Activated naive CD8-positive, alpha-beta T cell treated with anti-CD3 and anti-CD28 coated beads for 36 hours (primary cell): Measurements from ENCODE around the gene H2BK1. TPM values are rescaled to one million over a fixed set of nuclear protein-coding genes. Genes with fewer than 3 reads are reported as not detected.

Source experiments
- DNase-seq: peaks from one replicate; pipeline ENCODE4 v3.0.0; 2021
- H3K27ac Mint-ChIP-seq: one replicate; pipeline ENCODE4 v1.8.0; 2022; ENCODE audit warnings: mild to moderate bottlenecking, moderate library complexity, mixed read lengths
- H3K27me3 Mint-ChIP-seq: one replicate; pipeline ENCODE4 v1.8.0; 2022; ENCODE audit warnings: mild to moderate bottlenecking, mixed read lengths
- H3K36me3 Mint-ChIP-seq: one replicate; pipeline ENCODE4 v1.8.0; 2021; ENCODE audit warnings: mild to moderate bottlenecking, mixed read lengths
- H3K4me1 Mint-ChIP-seq: one replicate; pipeline ENCODE4 v1.8.0; 2021; ENCODE audit warnings: mixed read lengths
- H3K4me3 Mint-ChIP-seq: one replicate; pipeline ENCODE4 v1.8.0; 2022; ENCODE audit warnings: mild to moderate bottlenecking, moderate library complexity, mixed read lengths
- H3K9me3 Mint-ChIP-seq: one replicate; pipeline ENCODE4 v1.8.0; 2022; ENCODE audit warnings: mixed read lengths
- total RNA-seq, 2 experiments: library from RNA; stranded (reverse); gene quantifications; one replicate each; pipeline ENCODE4 v1.2.3, GENCODE V29; 2021

Gene H2BK1
- total RNA-seq, 2 experiments from 2014 or later = not detected

- no peak overlapping the region for H3K4me3 Mint-ChIP-seq
- no peak for DNase-seq
- H3K4me1 Mint-ChIP-seq = peaks cover 15% of the 10 kb centered on the region
- no peaks in the 10 kb centered on the region for H3K36me3 Mint-ChIP-seq
- H3K27ac Mint-ChIP-seq = no peak overlapping the region
- no peaks in the 10 kb centered on the region for H3K9me3 Mint-ChIP-seq
- peaks cover 11% of the 10 kb centered on the region for H3K27me3 Mint-ChIP-seq
Measured at GRCh38 chr7:151206914-151207313, 3.4 kb downstream of the H2BK1 start.

DNA sequence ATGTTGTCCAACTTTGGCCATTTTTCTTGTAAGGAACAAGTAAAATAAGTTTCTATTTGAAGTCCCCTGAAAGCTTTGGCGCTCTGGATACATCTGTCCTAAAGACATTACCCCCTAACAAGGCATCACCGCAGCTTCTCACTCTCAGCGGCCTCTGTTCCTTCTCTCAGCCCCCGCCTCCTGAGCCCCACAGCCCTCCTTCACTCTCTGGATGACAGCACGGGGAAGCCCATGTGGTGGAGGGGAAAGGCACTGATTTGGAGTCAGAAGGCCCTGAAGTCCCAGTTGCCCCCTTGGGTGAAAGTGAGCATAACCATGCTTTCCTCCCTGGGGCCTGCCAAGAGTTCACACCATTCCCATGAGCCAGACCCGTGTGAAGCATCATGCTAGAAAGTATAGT is 4.6 kb downstream of the H2BK1 start:
- H3K27ac Mint-ChIP-seq = no peak overlapping the region
- H3K27me3 Mint-ChIP-seq = peaks cover 11% of the 10 kb centered on the region
- DNase-seq = no peak
- H3K36me3 Mint-ChIP-seq = no peaks in the 10 kb centered on the region
- no peak overlapping the region for H3K4me3 Mint-ChIP-seq
- no peaks in the 10 kb centered on the region for H3K9me3 Mint-ChIP-seq
- peaks cover 15% of the 10 kb centered on the region for H3K4me1 Mint-ChIP-seq

DNA sequence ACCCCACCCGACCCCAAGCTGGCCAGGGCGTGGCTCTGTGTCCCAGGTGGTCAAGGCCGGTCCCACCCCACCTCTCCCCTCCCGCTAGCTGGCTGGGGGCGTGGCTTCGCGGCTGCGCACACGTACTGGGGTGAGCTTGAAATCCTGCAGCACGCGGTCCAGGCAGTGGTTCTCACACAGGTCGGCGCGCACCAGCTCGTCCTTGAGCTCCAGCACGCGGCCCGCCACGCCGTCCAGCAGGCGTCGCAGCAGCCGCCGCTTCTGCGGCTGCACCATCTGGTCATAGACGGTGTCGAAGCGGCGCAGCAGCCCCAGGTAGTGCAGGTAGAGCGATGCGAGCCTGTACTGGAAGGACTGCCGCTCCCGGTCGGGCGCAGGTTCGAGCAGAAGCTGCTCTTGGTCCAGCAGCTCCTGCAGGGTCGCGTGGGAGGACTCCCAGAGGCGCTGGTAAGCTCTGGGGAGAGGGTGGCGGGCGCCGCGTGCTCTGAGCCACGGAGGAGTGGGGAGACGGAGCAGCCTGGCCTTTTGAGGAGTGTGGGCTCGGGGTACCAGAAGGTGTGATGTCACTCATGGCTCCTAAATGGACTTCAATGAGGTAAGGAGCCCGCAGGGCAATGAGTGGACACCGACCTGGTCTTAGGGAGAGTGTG is 5.8 kb downstream of the H2BK1 start:
- H3K9me3 Mint-ChIP-seq = no peaks in the 10 kb centered on the region
- no peaks in the 10 kb centered on the region for H3K36me3 Mint-ChIP-seq
- H3K4me3 Mint-ChIP-seq = no peak overlapping the region
- no peak for DNase-seq
- no peak overlapping the region for H3K27ac Mint-ChIP-seq
- peaks cover 11% of the 10 kb centered on the region for H3K27me3 Mint-ChIP-seq
- H3K4me1 Mint-ChIP-seq = peaks cover 15% of the 10 kb centered on the region

GRCh38 chr7:151202836-151203235 is 7.5 kb downstream of the H2BK1 start:
- no peak for DNase-seq
- Mint-ChIP-seq H3K9me3 (no peaks in the 10 kb centered on the region), H3K36me3 (no peaks in the 10 kb centered on the region), H3K4me1 (peaks cover 14% of the 10 kb centered on the region), H3K27ac (no peak overlapping the region), H3K4me3 (no peak overlapping the region), H3K27me3 (peaks cover 11% of the 10 kb centered on the region)

- H3K4me3 Mint-ChIP-seq = no peak overlapping the region
- H3K27ac Mint-ChIP-seq = no peak overlapping the region
- no peaks in the 10 kb centered on the region for H3K36me3 Mint-ChIP-seq
- peaks cover 3% of the 10 kb centered on the region for H3K4me1 Mint-ChIP-seq
- H3K9me3 Mint-ChIP-seq = no peaks in the 10 kb centered on the region
- H3K27me3 Mint-ChIP-seq = peaks cover 11% of the 10 kb centered on the region
- no peak for DNase-seq
Measured at GRCh38 chr7:151201751-151202150, 8.5 kb downstream of the H2BK1 start.

DNA sequence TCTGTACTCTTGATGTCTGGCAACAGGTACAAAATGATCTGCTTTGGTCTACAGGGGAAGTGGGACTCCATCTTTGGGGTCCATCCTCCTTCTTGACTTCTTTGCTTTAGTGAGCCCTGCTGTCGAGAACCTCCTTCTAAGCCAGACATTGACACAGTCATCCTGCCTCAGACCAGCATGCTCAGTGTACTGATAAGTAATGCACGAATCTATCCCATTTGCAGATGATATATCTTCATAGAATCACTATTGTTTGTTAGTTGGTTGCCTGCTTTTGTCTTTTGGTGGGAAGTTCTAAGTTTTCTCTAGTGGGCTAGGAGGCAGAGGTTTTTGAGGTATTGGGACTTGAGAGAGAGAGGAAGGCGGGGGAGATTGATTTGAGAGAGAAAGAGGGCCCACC is 8.9 kb downstream of the H2BK1 start:
- no peaks in the 10 kb centered on the region for H3K4me1 Mint-ChIP-seq
- peaks cover 11% of the 10 kb centered on the region for H3K27me3 Mint-ChIP-seq
- no peaks in the 10 kb centered on the region for H3K9me3 Mint-ChIP-seq
- H3K27ac Mint-ChIP-seq = no peak overlapping the region
- DNase-seq = no peak
- H3K4me3 Mint-ChIP-seq = no peak overlapping the region
- H3K36me3 Mint-ChIP-seq = no peaks in the 10 kb centered on the region

DNA sequence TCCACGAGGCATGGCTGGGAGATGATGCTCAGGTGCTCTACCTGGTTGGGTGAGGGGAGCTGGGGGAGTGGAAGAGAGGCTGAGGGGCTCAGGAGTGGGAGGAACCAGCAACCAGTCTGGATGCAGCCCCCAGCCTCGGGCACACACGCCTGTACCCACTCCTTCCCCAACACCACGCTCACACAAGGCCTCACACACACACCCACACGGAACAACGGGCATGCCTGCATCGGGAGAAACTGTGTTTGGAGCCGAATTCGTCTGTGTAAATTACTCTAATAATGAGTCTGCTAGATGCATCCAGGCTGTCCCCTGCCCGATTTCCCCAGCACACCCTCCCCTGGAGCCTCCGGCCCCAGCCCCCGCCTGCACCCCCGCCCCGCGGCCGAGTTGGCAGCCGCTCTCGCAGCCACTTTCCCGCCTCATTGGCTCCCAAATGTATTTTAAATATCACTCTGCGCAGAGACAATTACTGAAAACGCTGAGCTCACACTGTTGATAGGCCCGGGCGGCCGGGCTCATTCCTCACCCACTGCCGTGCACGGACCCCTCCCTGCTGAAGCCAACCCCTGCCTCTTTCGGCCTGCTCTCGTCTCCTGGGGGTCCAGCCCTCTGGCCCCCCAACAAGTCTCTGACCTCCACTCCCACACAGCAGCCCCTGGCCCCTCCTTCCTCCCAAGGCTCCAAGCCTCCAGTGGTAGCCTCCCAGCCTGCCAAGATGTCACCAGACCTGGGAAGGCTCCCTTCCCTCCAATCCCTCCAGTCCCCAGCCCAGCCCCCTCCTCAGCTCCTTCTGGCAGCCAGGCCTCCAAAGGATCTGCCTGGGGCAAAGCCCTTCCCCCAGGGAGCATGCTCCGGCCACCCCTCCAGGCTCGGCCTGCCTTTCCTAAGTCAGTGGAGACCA is 11.1 kb downstream of the H2BK1 start:
- no peak overlapping the region for H3K27ac Mint-ChIP-seq
- H3K9me3 Mint-ChIP-seq = no peaks in the 10 kb centered on the region
- no peak for DNase-seq
- no peaks in the 10 kb centered on the region for H3K4me1 Mint-ChIP-seq
- no peak overlapping the region for H3K4me3 Mint-ChIP-seq
- peaks cover 8% of the 10 kb centered on the region for H3K27me3 Mint-ChIP-seq
- no peaks in the 10 kb centered on the region for H3K36me3 Mint-ChIP-seq

DNA sequence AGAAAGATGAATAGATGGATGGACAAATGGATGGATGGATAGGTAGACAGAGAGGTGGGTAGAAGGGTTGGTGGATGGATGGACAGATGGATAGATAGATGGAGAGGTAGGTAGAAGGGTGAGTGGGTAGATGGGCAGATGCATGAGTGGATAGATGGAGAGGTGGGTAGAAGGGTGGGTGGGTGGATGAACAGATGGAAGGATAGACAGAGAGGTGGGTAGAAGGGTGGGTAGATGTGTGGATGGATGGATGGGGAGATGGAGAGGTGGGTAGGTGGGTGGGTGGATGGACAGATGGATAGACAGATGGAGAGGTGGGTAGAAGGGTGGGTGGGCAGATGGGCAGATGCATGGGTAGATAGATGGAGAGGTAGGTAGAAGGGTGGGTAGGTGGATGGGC is 12.4 kb downstream of the H2BK1 start:
- Mint-ChIP-seq H3K4me1 (no peaks in the 10 kb centered on the region), H3K4me3 (no peak overlapping the region), H3K27ac (no peak overlapping the region), H3K9me3 (no peaks in the 10 kb centered on the region), H3K36me3 (no peaks in the 10 kb centered on the region), H3K27me3 (peaks cover 8% of the 10 kb centered on the region)
- DNase-seq = no peak

GRCh38 chr7:151195616-151196450 is 14.5 kb downstream of the H2BK1 start:
- no peak overlapping the region for H3K27ac Mint-ChIP-seq
- H3K9me3 Mint-ChIP-seq = no peaks in the 10 kb centered on the region
- H3K4me1 Mint-ChIP-seq = no peaks in the 10 kb centered on the region
- H3K4me3 Mint-ChIP-seq = no peak overlapping the region
- peaks cover 8% of the 10 kb centered on the region for H3K27me3 Mint-ChIP-seq
- H3K36me3 Mint-ChIP-seq = no peaks in the 10 kb centered on the region
- no peak for DNase-seq

- Mint-ChIP-seq H3K27ac (no peak overlapping the region), H3K4me1 (no peaks in the 10 kb centered on the region), H3K4me3 (no peak overlapping the region), H3K9me3 (no peaks in the 10 kb centered on the region), H3K27me3 (peaks cover 8% of the 10 kb centered on the region), H3K36me3 (no peaks in the 10 kb centered on the region)
- no peak for DNase-seq
Measured at GRCh38 chr7:151194188-151194587, 16.1 kb downstream of the H2BK1 start.

GRCh38 chr7:151193203-151193978 is 16.9 kb downstream of the H2BK1 start:
- no peak for DNase-seq
- Mint-ChIP-seq H3K27me3 (peaks cover 8% of the 10 kb centered on the region), H3K27ac (no peak overlapping the region), H3K4me3 (no peak overlapping the region), H3K36me3 (no peaks in the 10 kb centered on the region), H3K9me3 (no peaks in the 10 kb centered on the region), H3K4me1 (no peaks in the 10 kb centered on the region)

GRCh38 chr7:151192002-151192539 is 18.2 kb downstream of the H2BK1 start:
- Mint-ChIP-seq H3K36me3 (no peaks in the 10 kb centered on the region), H3K9me3 (no peaks in the 10 kb centered on the region), H3K27ac (no peak overlapping the region), H3K4me3 (no peak overlapping the region), H3K27me3 (peaks cover 8% of the 10 kb centered on the region), H3K4me1 (no peaks in the 10 kb centered on the region)
- DNase-seq = no peak

- DNase-seq = no peak
- H3K27me3 Mint-ChIP-seq = peaks cover 8% of the 10 kb centered on the region
- no peak overlapping the region for H3K4me3 Mint-ChIP-seq
- no peaks in the 10 kb centered on the region for H3K36me3 Mint-ChIP-seq
- H3K4me1 Mint-ChIP-seq = no peaks in the 10 kb centered on the region
- H3K27ac Mint-ChIP-seq = no peak overlapping the region
- H3K9me3 Mint-ChIP-seq = no peaks in the 10 kb centered on the region
Measured at GRCh38 chr7:151191544-151191943, 18.7 kb downstream of the H2BK1 start.

DNA sequence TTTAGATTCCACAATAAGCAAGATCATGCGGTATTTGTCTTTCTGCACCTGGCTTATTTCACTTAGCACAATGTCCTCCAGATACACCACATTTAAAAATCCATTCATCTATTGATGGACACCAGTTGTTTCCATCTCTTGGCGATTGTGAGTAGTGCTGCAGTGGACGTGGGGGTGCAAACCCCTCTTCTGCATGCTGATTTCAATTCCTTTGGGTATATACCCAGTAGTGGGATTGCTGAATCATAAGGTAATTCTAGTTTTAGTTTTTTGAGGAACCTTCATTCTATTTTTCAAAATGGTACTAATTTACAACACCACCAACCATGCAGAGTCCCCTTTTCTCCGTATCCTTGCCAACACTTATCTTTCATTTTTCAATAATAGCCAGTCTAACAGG is 21.2 kb downstream of the H2BK1 start:
- H3K27me3 Mint-ChIP-seq = no peaks in the 10 kb centered on the region
- no peaks in the 10 kb centered on the region for H3K4me1 Mint-ChIP-seq
- DNase-seq = no peak
- H3K9me3 Mint-ChIP-seq = no peaks in the 10 kb centered on the region
- no peak overlapping the region for H3K4me3 Mint-ChIP-seq
- H3K27ac Mint-ChIP-seq = no peak overlapping the region
- no peaks in the 10 kb centered on the region for H3K36me3 Mint-ChIP-seq
